GM19239 (cell line): ENCODE results near the gene UBASH3A.

Experiments
- DNase-seq: peaks from one replicate; pipeline ENCODE4 v3.0.0; 2011; ENCODE audit warnings: low spot score; ENCODE audit not compliant: insufficient read length
- FAIRE-seq: peaks from 2 replicates; lab custom pipeline; 2011; peaks lifted over from hg19 to GRCh38; lab: Jason Lieb, UNC

The UBASH3A gene

GRCh38 chr21:42373908-42374455 lies 29.7 kb upstream of the UBASH3A start:
- FAIRE-seq (no peak), DNase-seq (no peak)

- FAIRE-seq (no peak), DNase-seq (no peak)
These were observed 29.2 kb upstream of the UBASH3A start for GRCh38 chr21:42374457-42374856.

- DNase-seq (no peak), FAIRE-seq (no peak)
These were observed 28.7 kb upstream of the UBASH3A start for GRCh38 chr21:42374864-42375499.

- FAIRE-seq (no peak), DNase-seq (no peak)
These were observed 28.2 kb upstream of the UBASH3A start for GRCh38 chr21:42375506-42375905.

GRCh38 chr21:42375966-42376337 lies 27.8 kb upstream of the UBASH3A start:
- DNase-seq (no peak), FAIRE-seq (no peak)

GRCh38 chr21:42376338-42376982 lies 27.2 kb upstream of the UBASH3A start:
- DNase-seq (no peak), FAIRE-seq (no peak)

GRCh38 chr21:42377211-42377950 lies 26.3 kb upstream of the UBASH3A start:
- no peak for DNase-seq
- no peak for FAIRE-seq

- FAIRE-seq (no peak), DNase-seq (no peak)
These were observed 25.8 kb upstream of the UBASH3A start for GRCh38 chr21:42377951-42378340.

- no peak for DNase-seq
- FAIRE-seq = no peak
These were observed 25.3 kb upstream of the UBASH3A start for GRCh38 chr21:42378418-42378817.

GRCh38 chr21:42379426-42380215 lies 24.1 kb upstream of the UBASH3A start:
- DNase-seq = no peak
- FAIRE-seq = no peak

GRCh38 chr21:42381347-42381984 lies 22.2 kb upstream of the UBASH3A start:
- FAIRE-seq (no peak), DNase-seq (no peak)

GRCh38 chr21:42382915-42383314 lies 20.8 kb upstream of the UBASH3A start:
- DNase-seq (no peak), FAIRE-seq (no peak)

- DNase-seq = no peak
- no peak for FAIRE-seq
These were observed 20.4 kb upstream of the UBASH3A start for GRCh38 chr21:42383331-42383730.

- DNase-seq = no peak
- FAIRE-seq = no peak
These were observed 19.4 kb upstream of the UBASH3A start for GRCh38 chr21:42384156-42384945.

GRCh38 chr21:42384989-42385388 lies 18.7 kb upstream of the UBASH3A start:
- no peak for DNase-seq
- FAIRE-seq = no peak

- FAIRE-seq (no peak), DNase-seq (no peak)
These were observed 18.1 kb upstream of the UBASH3A start for GRCh38 chr21:42385619-42386018.

GRCh38 chr21:42386034-42386591 lies 17.6 kb upstream of the UBASH3A start:
- DNase-seq (no peak), FAIRE-seq (no peak)

- DNase-seq = no peak
- no peak for FAIRE-seq
These were observed 16.5 kb upstream of the UBASH3A start for GRCh38 chr21:42387164-42387563.

- DNase-seq (no peak), FAIRE-seq (no peak)
These were observed 15.8 kb upstream of the UBASH3A start for GRCh38 chr21:42387843-42388340.
